ENCODE measurements around the gene HSP90AB1.

HSP90AB1 gene

DNA sequence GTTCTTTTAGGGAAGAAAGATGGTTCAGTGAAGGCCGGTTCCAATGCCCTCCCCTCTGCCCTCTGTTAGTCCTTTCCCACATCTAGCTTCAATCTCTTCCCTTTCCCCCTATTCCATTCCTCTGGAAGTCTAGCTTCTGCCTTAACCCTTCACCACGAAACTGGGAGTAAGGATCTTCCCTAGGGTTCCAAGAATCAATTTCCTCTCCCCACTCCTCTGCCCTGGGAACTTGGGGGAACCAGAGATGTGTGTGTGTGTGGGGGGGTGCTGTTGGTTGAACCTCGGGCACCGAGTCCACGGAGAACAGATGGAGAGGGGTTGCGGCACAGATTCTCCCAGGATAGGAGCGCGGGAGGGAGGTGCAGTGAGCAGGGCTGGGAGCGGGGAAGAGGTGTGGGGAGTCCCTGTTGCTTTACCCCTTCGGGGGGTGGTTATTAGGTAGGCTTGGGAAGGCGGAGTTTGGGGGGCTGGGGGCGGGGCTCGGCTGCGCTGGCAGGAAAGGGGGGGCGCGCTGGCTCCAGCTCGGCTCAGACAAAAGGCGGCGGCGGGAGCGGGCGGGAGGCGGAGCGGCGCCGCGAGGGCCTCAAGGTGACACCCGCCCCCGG is 23.1 kb downstream of the HSP90AB1 start, which contains the start of gene TMEM151B:
TSS of gene TMEM151B (plus strand) at position 530 of the 605 bp plus-strand sequence. CDS start 293 bp downstream, outside the sequence.
- DNase-seq, result peak; percentile 11

DNA sequence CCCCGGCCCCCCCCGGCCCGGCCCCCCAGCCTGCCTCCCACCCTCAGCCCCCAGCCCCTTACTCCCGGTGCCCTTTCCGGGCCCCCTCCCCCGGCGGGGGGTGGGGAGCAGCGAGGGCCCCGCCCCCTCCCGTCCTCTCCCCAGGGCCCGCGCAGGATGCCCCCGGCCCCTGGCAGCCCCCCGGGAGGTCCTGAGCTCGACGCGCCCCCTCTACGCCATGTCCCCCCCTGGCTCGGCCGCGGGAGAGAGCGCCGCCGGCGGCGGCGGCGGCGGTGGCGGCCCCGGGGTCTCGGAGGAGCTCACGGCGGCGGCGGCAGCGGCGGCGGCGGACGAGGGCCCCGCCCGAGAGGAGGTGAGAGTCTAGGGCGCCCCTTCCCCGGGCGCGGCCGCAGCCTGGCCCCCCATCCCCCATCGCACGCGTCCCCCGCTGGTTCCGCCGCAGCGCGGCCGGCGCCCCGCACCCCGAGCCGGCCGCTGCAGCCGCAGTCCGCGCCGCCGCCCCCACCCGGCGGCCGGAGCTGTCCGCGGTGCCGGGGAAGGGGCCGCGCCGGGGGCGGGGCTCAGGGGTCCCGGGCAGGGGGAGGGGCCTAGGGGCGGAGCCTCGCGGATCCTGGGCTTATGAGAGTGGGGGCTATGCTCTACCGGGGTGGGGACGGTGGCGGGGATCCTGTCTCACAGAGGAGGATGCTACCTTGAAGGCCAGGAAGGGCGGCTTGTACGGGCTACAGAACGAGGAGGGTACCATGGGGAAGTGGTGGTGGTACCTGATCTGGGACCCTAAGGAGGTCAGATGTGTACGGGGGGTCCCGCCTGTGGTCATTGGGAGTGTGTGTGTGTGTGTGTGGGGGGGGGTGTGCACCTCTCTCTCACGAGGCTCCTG is 23.9 kb downstream of the HSP90AB1 start:
- DNase-seq, result peak; percentile 52

DNA sequence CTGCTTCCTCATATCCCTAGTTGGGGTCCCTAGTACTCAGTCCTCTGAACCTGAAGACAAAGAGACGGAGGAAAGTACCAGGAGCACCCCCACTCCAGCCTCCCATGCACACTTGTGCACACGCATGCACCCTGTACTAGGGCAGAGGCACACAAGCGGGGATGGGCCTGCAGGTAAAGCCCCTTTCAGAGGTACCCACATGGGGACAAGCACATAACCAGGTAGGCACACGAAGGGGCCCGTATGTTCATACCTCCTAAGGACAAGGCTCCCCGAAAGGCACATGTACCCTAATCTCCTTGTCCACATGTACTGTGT is 24.5 kb downstream of the HSP90AB1 start:
- no peak for DNase-seq

DNA sequence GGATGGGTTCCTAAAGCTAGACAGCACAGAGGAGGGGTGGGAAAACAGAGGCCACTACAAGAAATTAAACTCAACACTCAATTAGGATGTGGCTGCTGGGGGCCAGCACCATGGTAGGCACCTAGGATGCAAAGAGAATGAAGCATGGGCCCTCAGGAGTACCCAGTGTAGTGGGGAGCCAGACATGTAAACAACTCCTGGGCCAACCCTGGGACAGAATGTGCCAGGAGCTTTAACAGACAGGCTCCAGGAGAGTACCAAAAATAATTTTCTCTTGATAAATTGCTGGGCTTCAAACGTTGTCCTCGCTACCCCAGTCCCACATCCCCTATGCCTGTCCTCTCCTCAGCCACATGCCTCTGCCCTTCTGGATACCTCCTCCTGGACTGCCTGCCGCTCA is 25.0 kb downstream of the HSP90AB1 start:
- no peak for DNase-seq

DNA sequence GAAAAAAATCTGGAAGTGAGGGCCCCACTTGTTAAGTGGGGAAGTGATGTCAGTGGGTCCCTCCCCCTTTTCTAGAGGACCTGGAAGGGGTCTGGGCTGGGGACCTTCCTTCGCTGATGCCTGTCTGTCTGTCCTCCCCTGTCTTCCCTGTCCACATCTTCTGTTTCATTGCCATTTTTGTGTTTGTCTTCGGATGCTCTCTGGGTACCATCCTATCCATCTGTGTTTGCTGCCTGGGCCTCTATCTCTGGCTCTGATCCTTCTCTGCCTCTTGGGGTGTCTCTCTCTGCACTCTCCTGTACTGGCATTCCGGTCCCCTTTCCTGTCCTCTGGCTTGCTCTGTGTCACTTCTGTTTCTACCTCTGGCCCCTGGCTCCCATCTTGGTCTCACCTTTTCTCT is 25.6 kb downstream of the HSP90AB1 start:
- no peak for DNase-seq

DNA sequence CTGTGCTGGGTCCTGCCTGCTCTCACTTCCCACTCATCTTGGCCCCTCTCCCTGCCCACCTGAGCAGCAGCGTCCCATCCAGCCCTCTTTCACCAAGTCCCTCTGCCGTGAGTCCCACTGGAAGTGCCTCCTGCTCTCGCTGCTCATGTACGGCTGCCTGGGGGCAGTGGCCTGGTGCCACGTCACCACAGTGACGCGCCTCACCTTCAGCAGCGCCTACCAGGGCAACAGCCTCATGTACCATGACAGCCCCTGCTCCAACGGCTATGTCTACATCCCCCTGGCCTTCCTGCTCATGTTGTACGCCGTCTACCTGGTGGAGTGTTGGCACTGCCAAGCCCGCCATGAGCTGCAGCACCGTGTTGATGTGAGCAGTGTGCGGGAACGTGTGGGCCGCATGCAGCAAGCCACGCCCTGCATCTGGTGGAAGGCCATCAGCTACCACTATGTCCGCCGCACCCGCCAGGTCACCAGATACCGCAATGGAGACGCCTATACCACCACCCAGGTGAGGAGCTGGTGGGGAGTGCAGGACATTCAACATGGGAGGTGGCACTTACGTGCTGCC is 26.2 kb downstream of the HSP90AB1 start:
- DNase-seq, result no peak

DNA sequence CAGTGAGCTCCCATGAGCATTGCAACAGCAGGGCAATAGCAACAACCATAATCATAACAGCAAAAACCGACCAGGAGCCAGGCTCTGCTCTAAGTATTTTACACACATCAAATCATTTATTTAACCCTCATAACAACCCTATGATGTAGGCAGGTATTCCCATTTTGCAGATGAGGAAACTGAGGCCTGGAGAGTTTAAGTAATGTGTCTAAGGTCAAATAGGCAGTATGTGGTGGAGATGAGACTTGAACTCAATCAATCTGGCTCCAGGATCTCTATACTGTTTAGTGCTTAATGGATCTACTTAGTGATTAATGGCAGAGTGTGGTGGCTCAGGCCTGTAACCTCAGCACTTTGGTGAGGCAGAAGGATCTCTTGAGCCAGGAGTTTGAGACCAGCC is 26.7 kb downstream of the HSP90AB1 start:
- DNase-seq, result no peak

DNA sequence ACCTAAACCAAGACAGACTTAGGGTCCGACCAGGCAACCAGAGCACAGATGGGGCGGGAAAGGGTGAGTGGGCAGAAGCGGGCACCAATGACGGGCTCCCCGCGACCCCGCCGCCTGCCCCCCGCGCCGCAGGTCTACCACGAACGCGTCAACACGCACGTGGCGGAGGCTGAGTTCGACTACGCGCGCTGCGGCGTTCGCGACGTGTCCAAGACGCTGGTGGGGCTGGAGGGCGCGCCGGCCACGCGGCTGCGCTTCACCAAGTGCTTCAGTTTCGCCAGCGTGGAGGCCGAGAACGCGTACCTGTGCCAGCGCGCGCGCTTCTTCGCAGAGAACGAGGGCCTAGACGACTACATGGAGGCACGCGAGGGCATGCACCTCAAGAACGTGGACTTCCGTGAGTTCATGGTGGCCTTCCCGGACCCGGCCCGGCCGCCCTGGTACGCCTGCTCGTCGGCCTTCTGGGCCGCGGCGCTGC is 28.4 kb downstream of the HSP90AB1 start:
- no peak for DNase-seq

DNA sequence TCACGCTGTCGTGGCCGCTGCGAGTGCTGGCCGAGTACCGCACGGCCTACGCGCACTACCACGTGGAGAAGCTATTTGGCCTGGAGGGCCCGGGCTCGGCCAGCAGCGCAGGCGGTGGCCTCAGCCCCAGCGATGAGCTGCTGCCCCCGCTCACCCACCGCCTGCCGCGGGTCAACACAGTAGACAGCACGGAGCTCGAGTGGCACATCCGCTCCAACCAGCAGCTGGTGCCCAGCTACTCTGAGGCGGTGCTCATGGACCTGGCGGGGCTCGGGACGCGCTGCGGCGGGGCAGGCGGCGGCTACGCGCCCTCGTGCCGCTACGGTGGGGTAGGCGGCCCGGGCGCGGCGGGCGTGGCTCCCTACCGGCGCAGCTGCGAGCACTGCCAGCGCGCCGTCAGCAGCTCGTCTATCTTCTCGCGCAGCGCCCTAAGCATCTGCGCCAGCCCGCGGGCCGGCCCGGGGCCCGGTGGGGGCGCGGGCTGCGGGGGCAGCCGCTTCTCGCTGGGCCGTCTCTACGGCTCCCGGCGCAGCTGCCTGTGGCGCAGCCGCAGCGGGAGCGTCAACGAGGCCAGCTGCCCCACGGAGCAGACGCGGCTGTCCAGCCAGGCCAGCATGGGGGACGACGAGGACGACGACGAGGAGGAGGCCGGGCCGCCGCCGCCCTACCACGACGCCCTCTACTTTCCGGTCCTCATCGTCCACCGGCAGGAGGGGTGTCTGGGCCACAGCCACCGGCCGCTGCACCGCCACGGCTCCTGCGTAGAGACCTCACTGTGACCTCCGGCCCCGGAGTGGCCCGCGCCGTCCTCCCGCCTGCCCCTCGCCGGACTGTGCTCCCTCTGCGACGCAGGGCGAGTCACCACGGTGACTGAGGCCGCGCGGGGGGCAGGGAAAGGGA is 29.1 kb downstream of the HSP90AB1 start:
- no peak for DNase-seq

DNA sequence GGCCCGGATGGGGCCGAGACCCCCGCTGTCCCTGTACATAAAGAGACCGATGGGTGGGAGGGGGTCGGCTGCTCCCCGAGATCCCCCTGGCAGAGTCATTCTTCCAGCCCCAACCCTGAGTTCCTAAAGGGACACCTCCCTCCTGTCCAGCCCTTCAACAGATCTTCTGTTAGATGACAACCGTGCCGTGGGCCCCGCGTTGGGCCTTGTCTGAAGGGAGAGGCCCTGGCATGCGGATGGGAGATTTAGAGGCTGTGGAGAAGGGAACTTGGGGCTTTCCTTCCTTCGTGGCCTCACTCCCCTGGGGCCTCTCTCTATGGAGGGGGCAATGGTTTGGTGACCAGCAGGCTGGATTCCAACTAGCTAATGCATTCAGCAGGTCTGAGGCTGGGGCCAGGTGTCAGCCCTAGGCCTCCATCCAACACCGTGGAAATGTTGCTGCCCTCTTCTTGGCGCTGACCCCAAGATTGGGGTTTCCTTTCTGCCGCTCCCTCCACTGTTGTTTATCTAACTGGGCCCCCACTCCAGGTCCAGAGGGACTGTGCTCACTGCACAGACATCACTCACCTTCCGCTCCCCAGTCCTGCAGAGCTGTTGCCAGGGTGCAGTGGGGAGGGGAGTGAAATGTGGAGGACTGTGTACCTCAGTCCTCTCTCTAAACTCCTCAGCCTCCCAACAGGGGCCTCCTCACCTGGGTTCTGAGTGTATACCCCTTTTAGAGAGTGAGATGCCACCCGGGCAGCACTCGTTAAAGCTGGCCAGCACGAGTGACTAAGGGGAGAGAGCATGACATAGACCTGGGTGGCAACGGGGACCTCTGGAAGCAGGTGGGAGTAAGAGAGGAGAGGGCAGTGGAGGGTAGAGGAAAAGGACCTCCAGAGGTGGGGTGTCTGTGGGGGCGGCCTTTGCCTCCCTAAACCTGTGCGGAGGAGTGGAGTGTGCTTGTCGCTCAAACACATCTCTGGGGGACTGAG is 30.1 kb downstream of the HSP90AB1 start:
- no peak for DNase-seq

DNA sequence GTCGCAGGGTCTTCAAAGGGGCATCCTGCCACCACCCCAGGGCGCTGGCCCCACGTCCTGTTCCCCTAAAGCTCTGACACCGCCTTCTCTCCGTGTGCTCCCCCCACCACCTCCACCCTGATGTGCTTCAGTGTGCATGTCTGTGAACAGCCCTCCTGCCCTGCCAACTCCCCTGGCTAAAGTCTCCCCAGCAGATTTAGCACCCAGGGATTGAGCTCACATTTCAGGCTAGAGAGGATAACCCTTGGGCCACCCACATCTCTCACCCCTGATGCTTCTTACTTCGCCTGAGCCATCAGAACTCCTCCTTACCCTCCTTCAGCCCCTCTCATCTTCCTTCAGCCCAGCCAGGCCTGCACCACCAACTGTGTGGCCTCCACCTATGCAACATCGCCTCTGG is 30.9 kb downstream of the HSP90AB1 start:
- DNase-seq, result no peak

DNA sequence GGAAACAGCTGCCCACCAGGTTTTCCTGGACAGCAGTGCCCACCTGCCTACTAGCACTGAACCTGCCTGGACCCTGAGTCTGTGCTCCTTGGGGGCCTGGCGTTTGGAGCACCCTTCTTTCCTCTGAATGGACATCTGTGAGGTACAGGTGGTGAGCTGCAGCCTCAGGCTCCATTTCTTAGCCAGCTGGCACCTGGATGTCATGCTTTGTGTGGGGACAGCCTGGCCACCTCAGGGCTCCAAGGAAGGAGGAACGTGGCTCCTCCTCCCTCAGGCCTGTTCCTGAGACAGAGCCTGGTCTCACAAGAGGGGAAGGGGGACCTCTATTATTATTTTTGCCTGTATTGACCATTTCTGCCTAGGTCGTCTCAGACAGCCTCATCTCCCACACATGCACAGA is 31.4 kb downstream of the HSP90AB1 start:
- DNase-seq, result no peak

DNA sequence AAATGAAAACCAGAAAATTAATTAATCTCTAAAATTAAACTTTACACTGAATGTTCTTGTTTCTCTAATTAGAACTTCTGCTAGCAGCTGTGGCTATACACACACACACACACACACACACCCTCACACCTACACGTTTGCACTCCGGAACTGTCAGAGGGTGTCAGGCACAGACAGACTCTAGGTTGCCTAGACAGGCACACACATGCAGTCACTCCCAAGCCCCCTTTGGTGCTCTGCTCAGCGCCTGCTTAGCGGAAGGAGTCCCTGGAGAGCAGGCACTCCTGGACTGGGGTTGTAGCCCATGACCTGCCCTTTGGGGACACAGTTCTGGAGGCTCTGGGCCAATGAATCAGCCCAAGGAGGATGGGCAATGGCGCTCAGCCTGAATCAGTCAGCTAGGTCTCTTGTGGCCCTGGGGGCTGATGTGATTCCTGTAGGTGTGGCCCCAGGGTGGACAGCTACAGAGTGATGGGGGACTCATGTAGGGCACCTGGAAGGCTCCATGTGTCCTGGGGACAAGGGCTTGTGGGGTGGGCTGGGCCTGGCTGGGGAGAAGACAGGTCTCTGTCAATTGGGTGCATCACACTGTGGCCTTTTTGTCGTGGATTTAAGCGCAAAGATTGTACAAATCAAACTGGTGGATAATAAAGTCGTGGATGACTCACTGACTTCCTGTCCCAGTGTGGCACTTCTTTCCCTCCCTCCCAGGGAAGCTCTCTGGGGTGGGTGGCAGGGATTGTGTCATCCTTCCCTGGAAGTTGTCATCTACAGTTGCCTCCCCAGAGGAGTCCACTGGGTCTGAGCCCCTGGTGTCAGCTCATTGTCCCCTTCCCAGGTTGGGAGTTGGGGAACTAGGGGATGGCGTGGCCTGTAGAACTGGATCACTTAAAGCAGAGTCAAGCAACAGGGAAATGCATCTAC is 32.1 kb downstream of the HSP90AB1 start:
- no peak for DNase-seq

DNA sequence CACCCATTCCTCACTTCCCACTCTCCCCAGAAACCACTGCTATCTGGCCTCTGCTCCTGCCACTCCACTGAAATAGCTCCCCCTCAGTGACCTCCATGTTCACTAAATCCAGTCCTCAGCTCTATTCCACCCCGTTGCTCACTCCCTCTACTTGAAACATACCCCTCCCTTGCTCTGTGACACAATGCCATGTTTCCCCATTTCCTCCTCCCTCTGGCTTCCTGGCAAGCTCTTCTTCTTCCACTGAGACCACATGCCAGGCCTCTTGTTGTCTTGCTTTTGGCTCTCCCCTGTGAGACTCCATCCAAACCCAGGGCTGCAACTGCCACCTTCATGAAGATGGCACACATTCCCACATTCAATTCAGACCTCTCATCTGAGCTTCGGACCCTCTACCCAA is 37.2 kb downstream of the HSP90AB1 start:
- no peak for DNase-seq

DNA sequence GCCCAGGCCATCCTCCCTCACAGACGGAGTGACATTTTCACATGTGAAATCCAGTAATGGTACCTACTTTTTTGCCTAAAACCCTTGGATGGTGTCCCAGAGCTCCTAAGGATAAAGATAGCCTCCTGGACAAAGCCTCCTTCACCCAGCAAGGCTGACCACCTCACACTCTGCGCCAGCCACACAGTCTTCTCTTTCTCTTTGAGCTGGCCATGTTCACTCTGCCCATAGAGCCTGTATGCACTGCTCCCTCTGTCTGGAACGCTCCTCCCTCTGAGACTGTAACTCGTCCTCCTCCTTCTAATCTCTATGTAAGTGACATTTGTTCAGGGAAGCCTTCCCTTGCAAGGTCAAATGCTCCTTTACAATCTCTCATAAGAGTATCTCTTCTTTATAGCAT is 38.0 kb downstream of the HSP90AB1 start:
- no peak for DNase-seq

DNA sequence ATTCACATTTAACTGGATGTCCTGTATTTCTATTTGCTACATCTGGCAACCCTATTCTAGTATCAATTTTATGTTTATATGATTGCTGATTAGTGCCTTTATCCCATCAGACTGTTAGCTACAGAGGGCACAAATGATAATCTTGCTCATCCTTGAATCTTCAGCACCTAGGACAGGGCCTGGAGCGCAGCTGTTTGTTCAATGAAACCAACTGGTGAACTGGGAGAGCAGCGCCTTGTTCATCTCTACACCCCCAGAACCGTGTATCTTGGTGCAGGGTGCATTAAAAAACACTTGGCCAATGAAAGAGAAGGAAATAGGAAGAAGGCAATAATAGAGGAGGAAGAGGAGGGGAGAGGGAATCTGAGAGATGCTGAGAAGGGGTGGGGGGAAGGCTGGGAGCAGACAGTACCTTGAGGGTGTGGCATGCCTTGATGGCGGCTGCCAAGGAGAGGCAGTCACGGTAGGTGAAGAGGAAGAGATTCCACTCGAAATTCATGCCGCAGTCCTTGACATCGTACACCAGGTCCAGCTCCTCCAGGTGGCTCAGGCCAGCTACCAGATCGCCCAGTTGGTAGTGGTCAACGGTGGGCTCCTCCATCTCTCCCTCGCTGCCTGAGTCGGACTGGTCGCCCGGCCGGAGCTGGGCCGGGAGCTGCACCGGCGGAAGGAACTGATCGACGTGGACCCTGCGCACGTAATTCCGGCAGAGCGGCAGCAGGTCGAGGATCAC is 38.8 kb downstream of the HSP90AB1 start:
- DNase-seq, result no peak

DNA sequence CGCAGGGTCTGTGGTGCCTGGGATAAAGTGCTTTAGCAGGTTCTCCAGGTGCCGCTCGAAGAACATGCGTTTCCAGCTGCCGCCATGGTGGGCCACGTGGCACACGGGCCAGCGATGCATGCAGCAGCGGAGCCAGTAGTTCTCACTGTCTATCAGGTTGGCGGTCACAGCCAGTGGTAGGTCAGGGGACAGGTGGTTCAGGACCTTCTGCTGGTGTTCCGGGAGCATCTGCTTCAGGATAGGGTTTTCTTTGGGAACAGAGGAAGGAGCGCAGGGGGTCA is 39.3 kb downstream of the HSP90AB1 start:
- DNase-seq, result no peak

DNA sequence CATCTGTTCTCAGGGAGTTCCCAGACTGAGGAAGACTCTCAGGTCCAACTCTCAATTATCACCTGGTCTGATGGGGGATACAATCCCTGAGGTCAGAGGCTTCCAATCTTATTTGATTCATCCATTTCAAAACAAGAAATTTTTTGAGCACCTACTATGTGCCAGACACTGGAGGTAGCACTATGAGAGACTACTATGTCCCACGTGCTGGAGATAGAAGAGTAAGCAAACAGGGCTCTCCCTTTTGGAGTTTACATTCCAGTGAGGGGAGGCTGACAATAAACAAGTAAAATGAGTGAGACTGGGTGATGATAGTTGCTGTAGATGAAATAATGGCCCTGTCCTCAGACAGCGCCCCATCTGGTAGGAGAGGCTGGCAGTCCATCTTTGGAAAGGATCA is 39.8 kb downstream of the HSP90AB1 start:
- DNase-seq, result no peak

DNA sequence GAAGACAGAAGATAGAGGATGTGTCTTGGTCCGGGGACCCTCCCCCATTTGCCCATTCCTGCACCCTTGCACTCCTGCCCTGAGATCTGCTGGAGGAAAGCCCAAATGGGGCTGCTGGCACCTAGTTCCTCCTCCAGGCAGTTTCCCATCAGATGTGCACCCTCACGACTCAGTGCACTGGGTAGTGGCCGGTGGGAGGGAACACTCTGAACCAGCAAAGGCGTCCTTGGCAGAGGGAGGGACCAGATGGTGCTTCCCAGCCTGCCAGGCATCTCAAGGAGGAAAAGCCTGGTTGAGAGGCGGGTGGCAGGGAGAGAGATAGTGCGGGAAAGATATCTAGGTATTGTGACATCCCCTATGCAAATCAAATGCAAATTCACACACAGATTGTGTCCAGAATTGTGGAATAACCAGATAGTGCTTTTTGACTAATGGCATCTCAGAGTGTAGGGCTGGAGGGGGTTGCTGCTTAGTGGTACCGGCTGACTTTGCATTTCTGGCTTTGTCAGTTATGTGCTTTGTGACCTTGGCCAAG is 42.9 kb downstream of the HSP90AB1 start:
- DNase-seq, result no peak

DNA sequence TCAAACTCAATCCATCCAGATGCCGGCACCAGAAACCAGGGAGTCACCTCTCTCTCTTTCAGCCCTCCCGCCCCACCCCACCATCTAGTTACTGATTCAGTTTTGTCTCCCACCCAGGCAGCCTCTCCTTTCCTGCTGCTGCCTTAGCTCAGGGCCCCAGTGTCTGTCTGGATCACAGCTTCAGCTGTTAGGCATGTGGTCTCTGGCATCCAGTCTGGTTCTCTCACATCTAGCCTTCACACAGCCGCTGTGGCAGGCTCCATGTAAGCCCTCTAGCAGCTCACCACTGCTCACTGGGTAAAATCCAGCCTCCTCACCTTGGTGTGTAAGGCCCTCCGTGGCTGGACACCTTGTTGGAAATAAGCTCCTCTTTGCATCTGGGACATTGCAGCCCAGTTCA is 44.9 kb downstream of the HSP90AB1 start:
- no peak for DNase-seq
